Keratinocyte (primary cell): Measurements from ENCODE around the gene HOXC4. TPM values are rescaled to one million over a fixed set of nuclear protein-coding genes. Genes with fewer than 3 reads are reported as not detected.

Experiments
- DNase-seq: peaks from one replicate; pipeline ENCODE4 v3.0.0-alpha.2; 2011; ENCODE audit warnings: low read depth, missing footprints, low spot score
- FAIRE-seq: peaks from 2 replicates; lab custom pipeline; 2011; peaks lifted over from hg19 to GRCh38; lab: Jason Lieb, UNC
- H2AFZ ChIP-seq: 2 replicates; pipeline ENCODE4 v1.6.0; 2012; ENCODE audit warnings: low read length, control low read depth, inconsistent platforms; ENCODE audit not compliant: control insufficient read depth
- H3K27ac ChIP-seq: 2 replicates; pipeline ENCODE4 v1.5.1; 2011; ENCODE audit warnings: low read length; ENCODE audit not compliant: control insufficient read depth, insufficient read depth
- H3K27me3 ChIP-seq: 3 replicates; pipeline ENCODE4 v1.6.0; 2011; ENCODE audit warnings: low read length; ENCODE audit not compliant: control insufficient read depth, insufficient read depth; ENCODE audit errors: extremely low read depth
- H3K36me3 ChIP-seq, 2 experiments: 2 replicates in 1 of 2; 3 replicates in 1 of 2; pipeline ENCODE4 v1.5.1; 2011; ENCODE audit warnings: low read length in 2 of 2, mild to moderate bottlenecking in 1 of 2; ENCODE audit not compliant: control insufficient read depth in 2 of 2, insufficient read depth in 2 of 2; ENCODE audit errors: extremely low read depth in 1 of 2
- H3K4me1 ChIP-seq: 3 replicates; pipeline ENCODE4 v1.5.1; 2011; ENCODE audit warnings: low read length; ENCODE audit not compliant: control insufficient read depth, insufficient read depth; ENCODE audit errors: extremely low read depth
- H3K4me2 ChIP-seq: 3 replicates; pipeline ENCODE4 v1.6.0; 2011; ENCODE audit warnings: low read depth, low read length; ENCODE audit not compliant: control insufficient read depth, insufficient read depth; ENCODE audit errors: extremely low read depth
- H3K4me3 ChIP-seq, 3 experiments: fragments of 200-600 bp in 1 of 3; sonication (generic) in 1 of 3; 2 replicates in 2 of 3; 3 replicates in 1 of 3; pipeline ENCODE4 v1.5.1; 2011 to 2016; ENCODE audit warnings: low read length in 3 of 3, mild to moderate bottlenecking in 3 of 3, control low read depth in 2 of 3, inconsistent platforms in 1 of 3, low read depth in 1 of 3, mixed read lengths in 1 of 3, mixed run types in 1 of 3, moderate library complexity in 1 of 3; ENCODE audit not compliant: control insufficient read depth in 2 of 3, insufficient read depth in 2 of 3; ENCODE audit errors: extremely low read depth in 1 of 3
- H3K79me2 ChIP-seq: 2 replicates; pipeline ENCODE4 v1.6.0; 2012; ENCODE audit warnings: low read length; ENCODE audit not compliant: control insufficient read depth, insufficient read depth
- H3K9ac ChIP-seq: 3 replicates; pipeline ENCODE4 v1.6.0; 2011; ENCODE audit warnings: low read length; ENCODE audit not compliant: control insufficient read depth, insufficient read depth; ENCODE audit errors: extremely low read depth
- H3K9me1 ChIP-seq: 3 replicates; pipeline ENCODE4 v1.6.0; 2011; ENCODE audit warnings: low read length; ENCODE audit not compliant: control insufficient read depth, insufficient read depth; ENCODE audit errors: extremely low read depth
- H3K9me3 ChIP-seq: 2 replicates; pipeline ENCODE4 v1.5.1; 2012; ENCODE audit warnings: low read depth, low read length; ENCODE audit not compliant: control insufficient read depth
- H4K20me1 ChIP-seq: 3 replicates; pipeline ENCODE4 v1.6.0; 2011; ENCODE audit warnings: low read length; ENCODE audit not compliant: control insufficient read depth, insufficient read depth; ENCODE audit errors: extremely low read depth
- CTCF ChIP-seq, 3 experiments: IDR thresholded peaks in 1 of 3; conservative IDR thresholded peaks in 1 of 3; optimal IDR thresholded peaks in 1 of 3; 2 replicates in 2 of 3; 3 replicates in 1 of 3; pipeline versions ENCODE3 to v1.5.1; 2011; ENCODE audit warnings: low read length in 3 of 3, mild to moderate bottlenecking in 3 of 3, moderate library complexity in 2 of 3, control low read depth in 1 of 3, inconsistent platforms in 1 of 3; ENCODE audit not compliant: insufficient read depth in 2 of 3; ENCODE audit errors: extremely low read depth in 1 of 3
- EZH2 ChIP-seq: IDR thresholded peaks from one replicate; pipeline ENCODE4 v1.6.1; 2012; ENCODE audit warnings: inconsistent platforms, mild to moderate bottlenecking, low read length, moderate library complexity
- dilution Hi-C: fragments of 300-500 bp; cut with MboI; formaldehyde crosslinking; loops from one replicate; pipeline ENCODE4 v1.7.0; 2020; ENCODE audit warnings: low sequenced_read_pairs; ENCODE audit not compliant: extremely low pct_ligation_motif_present
- polyA plus RNA-seq, 5 experiments: library from polyadenylated mRNA; depleted of rRNA in 3 of 5; stranded (reverse) in 3 of 5; stranded (forward) in 1 of 5; unstranded in 1 of 5; fragments of >200 nt; gene quantifications; 1 replicate in 1 of 5; 2 replicates in 3 of 5; 3 replicates in 1 of 5; pipeline versions ENCODE4 v1.2.1 to v1.2.3, GENCODE V29; 2011 to 2012; ENCODE audit warnings: missing spikeins in 2 of 5, low read depth in 1 of 5, low replicate concordance in 1 of 5

HOXC4 gene
- polyA plus RNA-seq, 1 donor (not counting 4 experiments of a cell fraction or from before 2014, with no cell fraction given) = 1.8 TPM

GRCh38 chr12:54050482-54050810 lies 3.2 kb upstream of the HOXC4 start:
- Histone ChIP-seq H3K79me2 (no peaks in the 10 kb centered on the region), H3K27me3 (no peaks in the 10 kb centered on the region), H4K20me1 (no peaks in the 10 kb centered on the region), H3K36me3 (no peaks in the 10 kb centered on the region), H3K4me3 (no peak overlapping the region), H3K9ac (no peak overlapping the region), H3K27ac (no peak overlapping the region), H3K4me2 (no peak overlapping the region), H2AFZ (no peak overlapping the region), H3K9me1 (no peaks in the 10 kb centered on the region), H3K9me3 (no peaks in the 10 kb centered on the region), H3K4me1 (peaks cover 25% of the 10 kb centered on the region)
- DNase-seq (no peak), FAIRE-seq (no peak)
- dilution Hi-C loops = no loop called here
- TF ChIP-seq CTCF (optimal IDR thresholded peaks at IDR 0.05 in 1 of 3, IDR thresholded peaks at IDR 0.05 in 1 of 3, conservative IDR thresholded peaks at IDR 0.05 in 1 of 3; ENCODE audit: extremely low read depth in 1 of 3, insufficient read depth in 2 of 3, low read length in 3 of 3) = no peak
- TF ChIP-seq EZH2 = no peak

GRCh38 chr12:54051026-54051842 lies 2.4 kb upstream of the HOXC4 start:
- DNase-seq (no peak), FAIRE-seq (peak; percentile 95)
- peak overlapping the region; percentile 69 for H3K9ac ChIP-seq
- H3K36me3 ChIP-seq = no peaks in the 10 kb centered on the region
- H2AFZ ChIP-seq = peak overlapping the region; percentile 52
- dilution Hi-C loops = no loop called here
- peaks cover 25% of the 10 kb centered on the region for H3K4me1 ChIP-seq
- no peaks in the 10 kb centered on the region for H3K9me1 ChIP-seq
- no peaks in the 10 kb centered on the region for H3K9me3 ChIP-seq
- H3K27me3 ChIP-seq = no peaks in the 10 kb centered on the region
- H4K20me1 ChIP-seq = no peaks in the 10 kb centered on the region
- peak overlapping the region in 2 of 3 experiments; percentile 18 to 32 for H3K4me3 ChIP-seq
- H3K79me2 ChIP-seq = no peaks in the 10 kb centered on the region
- peak overlapping the region; percentile 68 for H3K4me2 ChIP-seq
- H3K27ac ChIP-seq = peak overlapping the region; percentile 47
- no peak for TF ChIP-seq EZH2
- TF ChIP-seq CTCF (optimal IDR thresholded peaks at IDR 0.05 in 1 of 3, IDR thresholded peaks at IDR 0.05 in 1 of 3, conservative IDR thresholded peaks at IDR 0.05 in 1 of 3; ENCODE audit: extremely low read depth in 1 of 3, insufficient read depth in 2 of 3, low read length in 3 of 3) = no peak
